Esophagus squamous epithelium (tissue), 5 donors: ENCODE measurements around the gene FGF12. TPM values are rescaled to one million over a fixed set of nuclear protein-coding genes. Genes with fewer than 3 reads are reported as not detected.

Experiments
- DNase-seq: peaks from one replicate; lab custom pipeline; 2025; lab: John Stamatoyannopoulos, UW
- H3K27ac ChIP-seq, 4 donors: fragments of 200-600 bp; sonication (generic); one replicate each; pipeline ENCODE4 v1.5.1; 2016 to 2019; ENCODE audit warnings: mild to moderate bottlenecking in 1 of 4
- H3K27me3 ChIP-seq, 4 donors: fragments of 200-600 bp; sonication (generic); 1 replicate in 3 of 4; 2 replicates in 1 of 4; pipeline versions ENCODE4 v1.5.1 to v1.6.0; 2017 to 2021; ENCODE audit warnings: antibody characterized with exemption in 1 of 4
- H3K36me3 ChIP-seq, 3 donors: fragments of 200-600 bp; sonication (generic); one replicate each; pipeline ENCODE4 v1.5.1; 2016 to 2019
- H3K4me1 ChIP-seq, 3 donors: fragments of 200-600 bp; sonication (generic); one replicate each; pipeline ENCODE4 v1.5.1; 2017 to 2019
- H3K4me3 ChIP-seq, 4 donors: fragments of 200-600 bp; sonication (generic); 1 replicate in 3 of 4; 2 replicates in 1 of 4; pipeline ENCODE4 v1.5.1; 2016 to 2019; ENCODE audit warnings: mild to moderate bottlenecking in 2 of 4, moderate library complexity in 1 of 4
- H3K9me3 ChIP-seq, 3 donors: fragments of 200-600 bp; sonication (generic); one replicate each; pipeline ENCODE4 v1.5.1; 2016 to 2019
- CTCF ChIP-seq, 6 experiments: fragments of 450-650 bp in 4 of 6; fragments of 200-600 bp in 2 of 6; sonication (generic) in 2 of 6; IDR thresholded peaks; one replicate each; pipeline ENCODE4 v1.5.1; 2016 to 2019; ENCODE audit warnings: antibody characterized with exemption in 6 of 6, mild to moderate bottlenecking in 4 of 6, moderate library complexity in 4 of 6
- POLR2A ChIP-seq, 4 donors: fragments of 450-650 bp; IDR thresholded peaks; one replicate each; pipeline ENCODE4 v1.6.1; 2017; ENCODE audit warnings: antibody characterized with exemption in 4 of 4, mild to moderate bottlenecking in 4 of 4, moderate library complexity in 3 of 4
- WGBS, 2 donors: methylation state at CpG; one replicate each; pipeline ENCODE4 v1.1.5; 2018; 5-methylcytosine and 5-hydroxymethylcytosine counted together
- intact Hi-C: fragments of 100-400 bp; cut with DNase I; formaldehyde crosslinking; loops from one replicate; pipeline ENCODE4 v1.15.0; 2022
- total RNA-seq, 4 donors: library from RNA; depleted of rRNA; stranded (reverse); fragments of >200 nt; gene quantifications; one replicate each; pipeline ENCODE4 v1.1.0, GENCODE V29; 2016
- donor health status: DM: yes; HTN: yes; CAD: no.

FGF12 gene
- total RNA-seq, 4 donors from 2014 or later, result 0.18 to 1.6 (median 0.86) TPM

- intact Hi-C loops, result no loop called here
- Histone ChIP-seq H3K9me3 (no peaks in the 10 kb centered on the region), H3K36me3 (no peaks in the 10 kb centered on the region), H3K27me3 (no peaks in the 10 kb centered on the region), H3K4me1 (no peaks in the 10 kb centered on the region), H3K27ac (no peak overlapping the region), H3K4me3 (no peak overlapping the region)
- TF ChIP-seq POLR2A (IDR thresholded peaks at IDR 0.05), result no peak
- no peak for TF ChIP-seq CTCF (IDR thresholded peaks at IDR 0.05)
- WGBS, 2 donors, result 51 to 74% methylated on average over 3 of the region's 3 CpGs
- no peak for DNase-seq
These were observed 605.4 kb downstream of the FGF12 start for GRCh38 chr3:192121923-192122322.

- no peak for DNase-seq
- H3K9me3 ChIP-seq, result no peaks in the 10 kb centered on the region
- intact Hi-C loops, result no loop called here
- no peak overlapping the region for H3K4me3 ChIP-seq
- no peak overlapping the region for H3K27ac ChIP-seq
- no peaks in the 10 kb centered on the region for H3K27me3 ChIP-seq
- TF ChIP-seq CTCF (IDR thresholded peaks at IDR 0.05), result no peak
- no peaks in the 10 kb centered on the region for H3K4me1 ChIP-seq
- H3K36me3 ChIP-seq, result no peaks in the 10 kb centered on the region
These were observed 618.5 kb downstream of the FGF12 start for GRCh38 chr3:192108820-192109219.

GRCh38 chr3:192106543-192106942 is 620.8 kb downstream of the FGF12 start:
- no peak overlapping the region for H3K4me3 ChIP-seq
- 58 to 60% methylated on average over 4 of the region's 4 CpGs for WGBS, 2 donors
- H3K9me3 ChIP-seq, result no peaks in the 10 kb centered on the region
- H3K27me3 ChIP-seq, result no peaks in the 10 kb centered on the region
- H3K27ac ChIP-seq, result no peak overlapping the region
- no peaks in the 10 kb centered on the region for H3K36me3 ChIP-seq
- TF ChIP-seq CTCF (IDR thresholded peaks at IDR 0.05) (no peak), POLR2A (IDR thresholded peaks at IDR 0.05) (no peak)
- intact Hi-C loops, result no loop called here
- no peak for DNase-seq
- no peaks in the 10 kb centered on the region for H3K4me1 ChIP-seq

- Histone ChIP-seq H3K4me3 (no peak overlapping the region), H3K36me3 (no peaks in the 10 kb centered on the region), H3K9me3 (no peaks in the 10 kb centered on the region), H3K4me1 (no peaks in the 10 kb centered on the region), H3K27ac (no peak overlapping the region), H3K27me3 (no peaks in the 10 kb centered on the region)
- no peak for TF ChIP-seq CTCF (IDR thresholded peaks at IDR 0.05)
- no peak for TF ChIP-seq POLR2A (IDR thresholded peaks at IDR 0.05)
- intact Hi-C loops, result no loop called here
- no peak for DNase-seq
- WGBS, 2 donors, result 100% methylated on average over 1 of the region's 1 CpG
These were observed 634.8 kb downstream of the FGF12 start for GRCh38 chr3:192092388-192093005.

- WGBS, 2 donors, result 25 to 50% methylated on average over 1 of the region's 1 CpG
- Histone ChIP-seq H3K4me3 (no peak overlapping the region), H3K36me3 (no peaks in the 10 kb centered on the region), H3K9me3 (no peaks in the 10 kb centered on the region), H3K27me3 (no peaks in the 10 kb centered on the region), H3K4me1 (no peaks in the 10 kb centered on the region), H3K27ac (no peak overlapping the region)
- DNase-seq, result no peak
- TF ChIP-seq CTCF (IDR thresholded peaks at IDR 0.05) (no peak), POLR2A (IDR thresholded peaks at IDR 0.05) (no peak)
- intact Hi-C loops, result no loop called here
These were observed 635.5 kb downstream of the FGF12 start for GRCh38 chr3:192091831-192092230.
